ENCODE results near the gene ALK.
A peak's percentile ranks its signal among the peaks of the same experiment; 100 is the strongest.

The ALK gene

DNA sequence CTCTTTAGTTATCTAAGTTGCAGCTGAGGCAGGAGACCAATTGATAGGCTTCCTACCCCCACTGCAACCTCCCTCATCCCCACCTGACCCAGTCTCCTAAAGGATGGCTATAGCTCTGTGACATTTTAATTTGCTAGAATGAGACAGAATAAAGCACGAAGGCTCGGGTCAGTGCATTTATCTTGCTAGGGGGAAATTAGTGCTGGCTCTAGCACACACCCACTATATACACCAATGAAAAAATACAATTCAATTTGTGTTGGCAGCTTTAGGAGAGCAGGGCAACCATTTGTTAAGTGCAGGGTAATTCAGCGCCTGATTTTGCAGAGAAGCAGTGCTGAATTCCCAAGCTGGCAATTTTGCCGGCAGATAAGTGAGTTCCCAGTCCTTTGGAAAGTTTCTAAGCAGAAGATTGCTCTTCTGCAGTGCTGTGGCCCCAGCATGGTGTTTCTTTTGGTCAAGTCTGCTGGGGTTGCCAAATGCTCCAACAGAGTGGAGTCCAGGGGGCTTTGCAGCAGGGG, 346.0 kb downstream of the ALK start:
- H3K36me3 ChIP-seq (ENCODE audit: control insufficient read depth, insufficient read depth, low read length, severe bottlenecking), result no peaks in the 10 kb centered on the region
- no peak for DNase-seq (ENCODE audit: low read depth)
- H3K9me3 ChIP-seq (ENCODE audit: control insufficient read depth, low read length), result no peaks in the 10 kb centered on the region
- H3K4me1 ChIP-seq (ENCODE audit: control insufficient read depth, insufficient read depth, low read length), result no peaks in the 10 kb centered on the region
- H3K27me3 ChIP-seq (replicated peaks; ENCODE audit: control insufficient read depth, insufficient read depth, low read length), result peaks cover 22% of the 10 kb centered on the region
- no peak overlapping the region for H3K4me3 ChIP-seq (ENCODE audit: low read length)
- no peak overlapping the region for H3K9ac ChIP-seq (ENCODE audit: low read length)

DNA sequence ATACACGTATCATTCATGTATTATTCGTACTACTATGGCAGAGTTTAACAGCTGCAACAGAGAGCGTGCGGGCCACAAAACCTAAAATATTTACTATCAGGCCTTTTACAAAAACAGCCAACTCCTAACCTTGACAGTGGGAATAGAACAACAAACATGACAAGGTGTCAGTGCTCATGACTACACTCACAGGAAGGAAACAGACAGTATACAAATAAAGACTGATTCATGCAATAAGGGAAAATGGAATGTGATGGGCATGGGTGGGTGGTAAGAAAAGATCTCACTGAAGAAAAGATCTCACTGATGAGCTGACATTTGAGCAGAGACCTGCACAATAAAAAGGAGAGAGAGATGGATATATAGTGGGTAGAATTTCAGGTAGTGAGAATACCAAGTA, 347.8 kb downstream of the ALK start:
- Histone ChIP-seq H3K4me1 (ENCODE audit: control insufficient read depth, insufficient read depth, low read length) (no peaks in the 10 kb centered on the region), H3K9ac (ENCODE audit: low read length) (no peak overlapping the region), H3K9me3 (ENCODE audit: control insufficient read depth, low read length) (no peaks in the 10 kb centered on the region), H3K4me3 (ENCODE audit: low read length) (no peak overlapping the region), H3K36me3 (ENCODE audit: control insufficient read depth, insufficient read depth, low read length, severe bottlenecking) (no peaks in the 10 kb centered on the region), H3K27me3 (replicated peaks; ENCODE audit: control insufficient read depth, insufficient read depth, low read length) (peaks cover 12% of the 10 kb centered on the region)
- no peak for DNase-seq (ENCODE audit: low read depth)

DNA sequence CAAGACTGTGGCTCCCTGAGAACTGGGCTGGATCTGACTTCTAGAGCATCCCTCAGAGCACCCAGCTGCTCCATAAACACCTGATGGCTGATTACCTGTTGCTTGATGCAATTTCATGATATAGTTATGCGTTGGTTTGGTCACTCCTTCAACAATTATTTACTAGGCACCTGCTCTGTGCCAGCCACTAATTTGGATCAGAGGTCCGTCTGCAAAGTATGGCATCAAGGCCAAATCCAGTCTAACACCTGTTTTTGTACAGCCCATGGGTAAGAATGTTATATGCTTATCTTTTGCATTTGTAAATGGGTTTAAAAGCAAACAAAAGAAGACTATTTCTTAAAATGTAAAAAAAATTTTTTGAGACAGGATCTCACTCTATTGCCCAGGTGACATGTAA, 348.2 kb downstream of the ALK start:
- no peaks in the 10 kb centered on the region for H3K36me3 ChIP-seq (ENCODE audit: control insufficient read depth, insufficient read depth, low read length, severe bottlenecking)
- H3K9ac ChIP-seq (ENCODE audit: low read length), result no peak overlapping the region
- peaks cover 16% of the 10 kb centered on the region for H3K27me3 ChIP-seq (replicated peaks; ENCODE audit: control insufficient read depth, insufficient read depth, low read length)
- no peak overlapping the region for H3K4me3 ChIP-seq (ENCODE audit: low read length)
- DNase-seq (ENCODE audit: low read depth), result no peak
- H3K9me3 ChIP-seq (ENCODE audit: control insufficient read depth, low read length), result no peaks in the 10 kb centered on the region
- no peaks in the 10 kb centered on the region for H3K4me1 ChIP-seq (ENCODE audit: control insufficient read depth, insufficient read depth, low read length)

GRCh38 chr2:29570539-29570938, 350.8 kb downstream of the ALK start:
- no peaks in the 10 kb centered on the region for H3K9me3 ChIP-seq (ENCODE audit: control insufficient read depth, low read length)
- no peak for DNase-seq (ENCODE audit: low read depth)
- peaks cover 10% of the 10 kb centered on the region for H3K27me3 ChIP-seq (replicated peaks; ENCODE audit: control insufficient read depth, insufficient read depth, low read length)
- H3K9ac ChIP-seq (ENCODE audit: low read length), result no peak overlapping the region
- no peaks in the 10 kb centered on the region for H3K36me3 ChIP-seq (ENCODE audit: control insufficient read depth, insufficient read depth, low read length, severe bottlenecking)
- no peaks in the 10 kb centered on the region for H3K4me1 ChIP-seq (ENCODE audit: control insufficient read depth, insufficient read depth, low read length)
- H3K4me3 ChIP-seq (ENCODE audit: low read length), result no peak overlapping the region

GRCh38 chr2:29567906-29568520, 353.4 kb downstream of the ALK start:
- Histone ChIP-seq H3K4me3 (ENCODE audit: low read length) (no peak overlapping the region), H3K9me3 (ENCODE audit: control insufficient read depth, low read length) (no peaks in the 10 kb centered on the region), H3K36me3 (ENCODE audit: control insufficient read depth, insufficient read depth, low read length, severe bottlenecking) (no peaks in the 10 kb centered on the region), H3K4me1 (ENCODE audit: control insufficient read depth, insufficient read depth, low read length) (no peaks in the 10 kb centered on the region), H3K27me3 (replicated peaks; ENCODE audit: control insufficient read depth, insufficient read depth, low read length) (peaks cover 3% of the 10 kb centered on the region), H3K9ac (ENCODE audit: low read length) (no peak overlapping the region)
- DNase-seq (ENCODE audit: low read depth), result no peak

GRCh38 chr2:29563697-29564096, 357.7 kb downstream of the ALK start:
- H3K27me3 ChIP-seq (replicated peaks; ENCODE audit: control insufficient read depth, insufficient read depth, low read length), result peaks cover 3% of the 10 kb centered on the region
- H3K9ac ChIP-seq (ENCODE audit: low read length), result no peak overlapping the region
- no peaks in the 10 kb centered on the region for H3K36me3 ChIP-seq (ENCODE audit: control insufficient read depth, insufficient read depth, low read length, severe bottlenecking)
- no peaks in the 10 kb centered on the region for H3K9me3 ChIP-seq (ENCODE audit: control insufficient read depth, low read length)
- peaks cover 7% of the 10 kb centered on the region for H3K4me1 ChIP-seq (ENCODE audit: control insufficient read depth, insufficient read depth, low read length)
- DNase-seq (ENCODE audit: low read depth), result no peak
- H3K4me3 ChIP-seq (ENCODE audit: low read length), result no peak overlapping the region

- DNase-seq (ENCODE audit: low read depth), result no peak
- Histone ChIP-seq H3K4me3 (ENCODE audit: low read length) (no peak overlapping the region), H3K4me1 (ENCODE audit: control insufficient read depth, insufficient read depth, low read length) (peaks cover 7% of the 10 kb centered on the region), H3K27me3 (replicated peaks; ENCODE audit: control insufficient read depth, insufficient read depth, low read length) (no peaks in the 10 kb centered on the region), H3K9me3 (ENCODE audit: control insufficient read depth, low read length) (no peaks in the 10 kb centered on the region), H3K36me3 (ENCODE audit: control insufficient read depth, insufficient read depth, low read length, severe bottlenecking) (no peaks in the 10 kb centered on the region), H3K9ac (ENCODE audit: low read length) (no peak overlapping the region)
Observed at GRCh38 chr2:29562896-29563295, 358.5 kb downstream of the ALK start.

DNA sequence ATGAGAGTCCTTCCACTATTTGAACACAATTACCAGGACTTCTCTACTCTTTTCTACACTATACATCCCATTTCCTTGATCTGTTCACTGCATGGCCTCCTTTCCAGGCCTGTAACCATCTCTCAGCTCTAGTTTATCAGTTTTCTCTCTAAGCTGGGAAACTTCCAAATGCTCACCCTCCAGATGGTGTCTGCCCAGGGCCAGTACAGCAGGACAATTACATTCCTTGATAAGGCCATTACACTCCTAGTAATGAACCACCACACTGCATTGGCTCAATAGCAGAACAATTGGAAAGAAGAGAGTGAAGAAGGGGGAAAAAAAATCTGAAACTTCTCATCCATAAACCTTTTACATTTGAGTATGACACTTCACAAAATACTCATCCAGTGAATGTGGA, 359.1 kb downstream of the ALK start:
- Histone ChIP-seq H3K4me3 (ENCODE audit: low read length) (no peak overlapping the region), H3K27me3 (replicated peaks; ENCODE audit: control insufficient read depth, insufficient read depth, low read length) (no peaks in the 10 kb centered on the region), H3K9ac (ENCODE audit: low read length) (no peak overlapping the region), H3K9me3 (ENCODE audit: control insufficient read depth, low read length) (no peaks in the 10 kb centered on the region), H3K36me3 (ENCODE audit: control insufficient read depth, insufficient read depth, low read length, severe bottlenecking) (no peaks in the 10 kb centered on the region), H3K4me1 (ENCODE audit: control insufficient read depth, insufficient read depth, low read length) (peaks cover 7% of the 10 kb centered on the region)
- no peak for DNase-seq (ENCODE audit: low read depth)

DNA sequence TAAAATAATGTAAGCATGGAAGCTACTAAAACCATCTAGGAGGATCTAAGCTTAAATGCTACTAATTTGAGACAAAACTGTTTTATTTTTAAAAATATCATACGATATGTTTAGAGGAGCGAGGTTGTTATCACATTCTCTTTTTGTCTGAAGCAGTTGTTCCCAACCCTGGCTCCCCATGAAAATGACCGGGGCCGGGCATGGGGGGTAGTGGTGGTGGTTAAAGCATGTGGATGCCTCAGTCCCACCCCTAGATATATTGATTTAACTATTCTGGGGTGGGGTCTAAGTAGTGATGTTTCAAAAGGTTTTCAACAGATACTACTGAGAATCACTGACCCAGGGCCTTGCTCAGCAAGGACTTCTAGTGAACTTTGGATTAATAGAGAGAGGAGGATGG, 359.8 kb downstream of the ALK start:
- no peak for DNase-seq (ENCODE audit: low read depth)
- Histone ChIP-seq H3K27me3 (replicated peaks; ENCODE audit: control insufficient read depth, insufficient read depth, low read length) (no peaks in the 10 kb centered on the region), H3K36me3 (ENCODE audit: control insufficient read depth, insufficient read depth, low read length, severe bottlenecking) (no peaks in the 10 kb centered on the region), H3K9ac (ENCODE audit: low read length) (no peak overlapping the region), H3K4me1 (ENCODE audit: control insufficient read depth, insufficient read depth, low read length) (peaks cover 7% of the 10 kb centered on the region), H3K4me3 (ENCODE audit: low read length) (no peak overlapping the region), H3K9me3 (ENCODE audit: control insufficient read depth, low read length) (no peaks in the 10 kb centered on the region)

- H3K9me3 ChIP-seq (ENCODE audit: control insufficient read depth, low read length), result no peaks in the 10 kb centered on the region
- peaks cover 7% of the 10 kb centered on the region for H3K4me1 ChIP-seq (ENCODE audit: control insufficient read depth, insufficient read depth, low read length)
- DNase-seq (ENCODE audit: low read depth), result peak; percentile 37
- H3K4me3 ChIP-seq (ENCODE audit: low read length), result no peak overlapping the region
- H3K27me3 ChIP-seq (replicated peaks; ENCODE audit: control insufficient read depth, insufficient read depth, low read length), result no peaks in the 10 kb centered on the region
- H3K36me3 ChIP-seq (ENCODE audit: control insufficient read depth, insufficient read depth, low read length, severe bottlenecking), result no peaks in the 10 kb centered on the region
- H3K9ac ChIP-seq (ENCODE audit: low read length), result no peak overlapping the region
Observed at GRCh38 chr2:29561181-29561580, 360.2 kb downstream of the ALK start.

DNA sequence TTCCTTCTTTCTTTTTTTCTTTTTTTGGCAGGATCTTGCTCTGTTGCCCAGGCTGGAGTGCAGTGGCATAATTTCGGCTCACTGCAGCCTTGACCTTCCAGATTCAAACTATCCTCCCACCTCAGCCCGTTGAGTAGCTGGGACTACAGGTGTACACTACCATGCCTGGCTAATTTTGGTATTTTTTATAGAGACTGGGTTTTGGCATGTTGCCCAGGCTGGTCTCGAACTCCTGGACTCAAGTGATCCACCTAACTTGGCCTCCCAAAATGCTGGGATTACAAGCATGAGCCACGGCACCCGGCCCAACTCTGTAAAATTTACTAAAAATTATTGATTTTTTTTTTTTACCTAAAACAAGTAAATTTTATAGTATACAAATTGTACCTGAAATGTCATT, 360.8 kb downstream of the ALK start:
- no peak overlapping the region for H3K9ac ChIP-seq (ENCODE audit: low read length)
- H3K4me3 ChIP-seq (ENCODE audit: low read length), result no peak overlapping the region
- H3K36me3 ChIP-seq (ENCODE audit: control insufficient read depth, insufficient read depth, low read length, severe bottlenecking), result no peaks in the 10 kb centered on the region
- H3K4me1 ChIP-seq (ENCODE audit: control insufficient read depth, insufficient read depth, low read length), result peaks cover 7% of the 10 kb centered on the region
- H3K9me3 ChIP-seq (ENCODE audit: control insufficient read depth, low read length), result no peaks in the 10 kb centered on the region
- no peaks in the 10 kb centered on the region for H3K27me3 ChIP-seq (replicated peaks; ENCODE audit: control insufficient read depth, insufficient read depth, low read length)
- no peak for DNase-seq (ENCODE audit: low read depth)

- Histone ChIP-seq H3K9me3 (ENCODE audit: control insufficient read depth, low read length) (no peaks in the 10 kb centered on the region), H3K36me3 (ENCODE audit: control insufficient read depth, insufficient read depth, low read length, severe bottlenecking) (no peaks in the 10 kb centered on the region), H3K4me1 (ENCODE audit: control insufficient read depth, insufficient read depth, low read length) (peaks cover 7% of the 10 kb centered on the region), H3K27me3 (replicated peaks; ENCODE audit: control insufficient read depth, insufficient read depth, low read length) (no peaks in the 10 kb centered on the region), H3K9ac (ENCODE audit: low read length) (no peak overlapping the region), H3K4me3 (ENCODE audit: low read length) (no peak overlapping the region)
- no peak for DNase-seq (ENCODE audit: low read depth)
Observed at GRCh38 chr2:29560030-29560429, 361.4 kb downstream of the ALK start.

Data from adipocyte (in vitro differentiated cells).